ENCODE results near the gene TNF.

The TNF gene

GRCh38 chr6:31545291-31545690 is 30.1 kb upstream of the TNF start:
- no peak for DNase-seq

GRCh38 chr6:31546339-31546957 is 28.9 kb upstream of the TNF start, which contains the start of gene ATP6V1G2:
Gene ATP6V1G2, minus strand, starts transcription at chr6:31546608. Its CDS starts 49 bp downstream, at chr6:31546559.
- DNase-seq = peak; percentile 85

- DNase-seq = peak; percentile 91
Observed at GRCh38 chr6:31546958-31547726, 28.2 kb upstream of the TNF start, which contains the start of gene NFKBIL1. Gene NFKBIL1, plus strand, starts transcription at chr6:31547608. Its CDS starts 87 bp downstream, at chr6:31547695.

- no peak for DNase-seq
Observed at GRCh38 chr6:31547727-31548543, 27.4 kb upstream of the TNF start.

GRCh38 chr6:31548544-31548873 is 26.9 kb upstream of the TNF start:
- DNase-seq = no peak

- DNase-seq = peak; percentile 79
Observed at GRCh38 chr6:31551371-31551770, 24.0 kb upstream of the TNF start.

- DNase-seq = no peak
Observed at GRCh38 chr6:31556307-31556706, 19.1 kb upstream of the TNF start.

- no peak for DNase-seq
Observed at GRCh38 chr6:31557443-31558317, 17.7 kb upstream of the TNF start.

- no peak for DNase-seq
Observed at GRCh38 chr6:31558318-31558625, 17.1 kb upstream of the TNF start.

GRCh38 chr6:31558631-31559500 is 16.5 kb upstream of the TNF start:
- peak; percentile 73 for DNase-seq

GRCh38 chr6:31559606-31559957 is 15.8 kb upstream of the TNF start:
- no peak for DNase-seq

GRCh38 chr6:31559958-31560696 is 15.2 kb upstream of the TNF start:
- peak; percentile 69 for DNase-seq

- no peak for DNase-seq
Observed at GRCh38 chr6:31560697-31561058, 14.7 kb upstream of the TNF start.

- peak; percentile 56 for DNase-seq
Observed at GRCh38 chr6:31567531-31568370, 7.6 kb upstream of the TNF start.

GRCh38 chr6:31568537-31568961 is 6.8 kb upstream of the TNF start:
- DNase-seq = peak; percentile 66

GRCh38 chr6:31569861-31570536 is 5.4 kb upstream of the TNF start:
- DNase-seq = no peak

GRCh38 chr6:31572041-31572911 is 3.1 kb upstream of the TNF start, which contains the start of gene LTA:
Gene LTA, plus strand, starts transcription at chr6:31572289. Its CDS starts 454 bp downstream, at chr6:31572743.
- peak; percentile 74 for DNase-seq
